Measurements from ENCODE around the gene NECAB3. TPM values are rescaled to one million over a fixed set of nuclear protein-coding genes. Genes with fewer than 3 reads are reported as not detected.

NECAB3 gene
- total and polyA plus RNA-seq, 2 donors (not counting 3 experiments of a cell fraction or from before 2014, with no cell fraction given) = 18.1 to 22.4 TPM

DNA sequence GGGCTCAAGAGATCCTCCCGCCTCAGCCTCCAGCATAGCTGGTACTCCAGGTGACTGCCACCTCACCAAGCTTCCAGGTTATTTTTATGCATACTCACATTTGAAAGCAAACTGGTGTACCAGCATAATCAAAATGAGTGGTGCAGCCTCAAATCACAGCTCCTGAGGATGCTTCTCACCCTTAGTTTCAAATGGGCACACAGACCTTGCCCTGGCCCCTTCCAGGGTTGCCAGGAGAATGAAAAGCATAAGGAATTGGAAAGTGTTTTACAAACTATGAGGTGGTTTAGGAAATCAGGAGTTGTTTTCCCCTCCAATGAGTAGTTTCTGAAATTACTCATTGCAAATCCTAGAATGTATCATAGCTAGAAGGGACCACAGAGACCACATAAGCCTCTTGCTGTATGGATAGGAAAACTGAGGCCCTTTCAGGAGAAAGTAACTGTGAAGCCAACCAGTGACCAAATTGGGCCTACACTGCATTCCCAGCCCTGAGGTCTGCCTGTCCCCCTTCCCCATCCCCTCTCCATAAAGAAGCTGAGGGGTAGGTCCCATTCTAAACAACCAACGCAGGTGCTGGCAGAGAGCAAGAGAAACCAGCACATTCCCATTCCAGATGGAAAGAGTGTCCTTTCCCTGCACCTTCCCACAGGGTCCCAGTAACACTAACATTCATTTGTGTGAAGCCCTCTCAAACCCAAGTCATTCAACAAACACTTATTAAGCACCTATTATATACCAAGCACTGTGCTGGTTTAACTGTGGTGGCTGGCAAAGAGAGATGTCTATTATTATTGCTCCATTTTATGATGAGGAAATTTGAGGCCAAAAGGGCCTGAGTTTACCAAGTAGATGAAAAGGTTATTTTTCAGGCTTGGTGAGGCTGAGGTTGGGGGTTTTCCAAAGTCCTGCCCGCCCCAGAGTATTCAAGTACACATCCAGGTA lies 14.0 kb upstream of the NECAB3 start:
- Histone ChIP-seq H4K20me1 (replicated peaks; ENCODE audit: control insufficient read depth, extremely low read depth, insufficient read depth, low read length) (no peaks in the 10 kb centered on the region), H3K36me3 (ENCODE audit: control insufficient read depth in 2 of 2, extremely low read depth in 1 of 2, insufficient read depth in 2 of 2, low read length in 2 of 2) (no peaks in the 10 kb centered on the region), H3K4me1 (ENCODE audit: control insufficient read depth, extremely low read depth, insufficient read depth, low read length) (peaks cover 36% of the 10 kb centered on the region), H2AFZ (ENCODE audit: low read depth, low read length) (no peak overlapping the region), H3K27ac (ENCODE audit: insufficient read depth, low read depth, low read length) (no peak overlapping the region), H3K9ac (replicated peaks; ENCODE audit: extremely low read depth, insufficient read depth, low read length) (no peak overlapping the region), H3K4me2 (ENCODE audit: insufficient read depth, low read length) (no peak overlapping the region), H3K9me1 (replicated peaks; ENCODE audit: control insufficient read depth, extremely low read depth, insufficient read depth, low read length) (no peaks in the 10 kb centered on the region), H3K9me3 (replicated peaks; ENCODE audit: control insufficient read depth, insufficient read depth, low read length) (no peaks in the 10 kb centered on the region), H3K27me3 (ENCODE audit: control insufficient read depth in 2 of 2, insufficient read depth in 2 of 2, low read length in 2 of 2) (no peaks in the 10 kb centered on the region), H3K79me2 (ENCODE audit: control insufficient read depth, insufficient read depth, low read length) (peaks cover 15% of the 10 kb centered on the region), H3K4me3 (replicated peaks in 1 of 3; ENCODE audit: insufficient read depth in 1 of 3, low read depth in 1 of 3, low read length in 3 of 3) (no peak overlapping the region)
- peak; percentile 37 for FAIRE-seq
- dilution Hi-C loops (cut with MboI; ENCODE audit: extremely low pct_ligation_motif_present, low sequenced_read_pairs) = no loop called here
- no TSS peak for BruUV-seq (replicated peaks)
- intact Hi-C loops (cut with micrococcal nuclease) = loop anchor here (2.0 to 5.0 kb wide), 2 partner anchors 21 to 44 kb away; partner anchors contain the start of genes ACTL10 and ZNF341
- DNase-seq (ENCODE audit: low read depth, low spot score) = no peak
- CTCF ChIA-PET = interaction anchor here (0.6 to 1.9 kb wide), 5 partner anchors 18 to 103 kb away, joined by 3 to 7 read pairs (median 4); partner anchors contain the start of gene PXMP4
- POLR2A ChIA-PET = no interaction called here
- TF ChIP-seq MYC (IDR thresholded peaks at IDR 0.05; ENCODE audit: low read depth, low read length) = no peak
- TF ChIP-seq, protein P1, sequence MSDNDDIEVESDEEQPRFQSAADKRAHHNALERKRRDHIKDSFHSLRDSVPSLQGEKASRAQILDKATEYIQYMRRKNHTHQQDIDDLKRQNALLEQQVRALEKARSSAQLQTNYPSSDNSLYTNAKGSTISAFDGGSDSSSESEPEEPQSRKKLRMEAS (IDR thresholded peaks at IDR 0.05; ENCODE audit: insufficient read depth, insufficient read length) = no peak
- TF ChIP-seq, protein P2, sequence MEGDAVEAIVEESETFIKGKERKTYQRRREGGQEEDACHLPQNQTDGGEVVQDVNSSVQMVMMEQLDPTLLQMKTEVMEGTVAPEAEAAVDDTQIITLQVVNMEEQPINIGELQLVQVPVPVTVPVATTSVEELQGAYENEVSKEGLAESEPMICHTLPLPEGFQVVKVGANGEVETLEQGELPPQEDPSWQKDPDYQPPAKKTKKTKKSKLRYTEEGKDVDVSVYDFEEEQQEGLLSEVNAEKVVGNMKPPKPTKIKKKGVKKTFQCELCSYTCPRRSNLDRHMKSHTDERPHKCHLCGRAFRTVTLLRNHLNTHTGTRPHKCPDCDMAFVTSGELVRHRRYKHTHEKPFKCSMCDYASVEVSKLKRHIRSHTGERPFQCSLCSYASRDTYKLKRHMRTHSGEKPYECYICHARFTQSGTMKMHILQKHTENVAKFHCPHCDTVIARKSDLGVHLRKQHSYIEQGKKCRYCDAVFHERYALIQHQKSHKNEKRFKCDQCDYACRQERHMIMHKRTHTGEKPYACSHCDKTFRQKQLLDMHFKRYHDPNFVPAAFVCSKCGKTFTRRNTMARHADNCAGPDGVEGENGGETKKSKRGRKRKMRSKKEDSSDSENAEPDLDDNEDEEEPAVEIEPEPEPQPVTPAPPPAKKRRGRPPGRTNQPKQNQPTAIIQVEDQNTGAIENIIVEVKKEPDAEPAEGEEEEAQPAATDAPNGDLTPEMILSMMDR (IDR thresholded peaks at IDR 0.05; ENCODE audit: extremely low read depth in 1 of 2, insufficient read depth in 1 of 2, low read depth in 1 of 2, low read length in 2 of 2) = no peak
- no peak for TF ChIP-seq EZH2 (IDR thresholded peaks at IDR 0.05; ENCODE audit: borderline replicate concordance, low read depth, low read length, severe bottlenecking)
- TF ChIP-seq POLR2AphosphoS5 (IDR thresholded peaks at IDR 0.05; ENCODE audit: insufficient read depth, low read depth, low read length) = no peak
- no peak for TF ChIP-seq POLR2A (IDR thresholded peaks at IDR 0.05; ENCODE audit: low read depth, low read length)
- TF ChIP-seq JUN (IDR thresholded peaks at IDR 0.05; ENCODE audit: borderline replicate concordance, insufficient read depth, insufficient read length, low read depth) = no peak
- no peak for TF ChIP-seq GATA2 (IDR thresholded peaks at IDR 0.05; ENCODE audit: insufficient read depth, insufficient read length, low read depth, low read length)
- TF ChIP-seq FOS (IDR thresholded peaks at IDR 0.05; ENCODE audit: borderline replicate concordance, insufficient read depth, low read length) = no peak

Measured in endothelial cell of umbilical vein (primary cell).